PC-9 (cell line): ENCODE measurements around the gene APH1A.

ENCODE experiments used
- CTCF ChIP-seq: fragments of 200-600 bp; sonication (generic); conservative IDR thresholded peaks from 2 replicates; pipeline ENCODE4 v1.6.1; 2017; ENCODE audit warnings: mixed run types, antibody characterized with exemption, mild to moderate bottlenecking, moderate library complexity
- EZH2 ChIP-seq: fragments of 200-600 bp; sonication (generic); IDR thresholded peaks from 2 replicates; pipeline ENCODE4 v1.8.0; 2017; ENCODE audit warnings: antibody characterized with exemption, low read depth

GRCh38 chr1:150227228-150227627, 41.6 kb downstream of the APH1A start:
- TF ChIP-seq CTCF: no peak
- no peak for TF ChIP-seq EZH2
